HepG2 (cell line): ENCODE measurements around the gene ENTHD1. TPM values are rescaled to one million over a fixed set of nuclear protein-coding genes. Genes with fewer than 3 reads are reported as not detected.

ENCODE experiments used
- ATAC-seq: fragments of 200-7000 bp; cut with Tn5 transposase; 3 replicates; pipeline ENCODE4 v1.9.1; 2020; ENCODE audit warnings: mild to moderate bottlenecking, moderate library complexity
- BruUV-seq: library from RNA; stranded (reverse); fragments of 400-500 nt; replicated peaks from 2 replicates; lab custom pipeline; 2021; lab: Mats Ljungman, UMichigan
- CTCF ChIA-PET: fragments of 300-600 bp; formaldehyde crosslinking; extraction: SDS; loops from one replicate; lab custom pipeline; 2021; ENCODE audit warnings: low total read pairs, inconsistent platforms, low intra/inter-chr PET ratio; lab: Yijun Ruan, JAX
- POLR2A ChIA-PET: fragments of 350-600 bp; sonication (Branson Sonifier 250); formaldehyde crosslinking; loops from one replicate; lab custom pipeline; 2020; ENCODE audit warnings: antibody characterized with exemption, inconsistent platforms; lab: Yijun Ruan, JAX
- DNase-seq: peaks from one replicate; pipeline ENCODE4 v3.0.0-alpha.2; 2015; ENCODE audit warnings: low spot score
- FAIRE-seq: peaks from 3 replicates; lab custom pipeline; 2011; peaks lifted over from hg19 to GRCh38; lab: Jason Lieb, UNC
- H2AFZ ChIP-seq: one replicate; pipeline ENCODE4 v1.6.1; 2011; ENCODE audit warnings: low read length, inconsistent platforms
- H3K27ac ChIP-seq: fragments of 300-600 bp; 3 replicates; pipeline ENCODE4 v1.8.0; 2011; ENCODE audit warnings: mixed run types, mild to moderate bottlenecking, mixed read lengths, low read length, inconsistent platforms; ENCODE audit not compliant: insufficient read depth; ENCODE audit errors: extremely low read length
- H3K27me3 ChIP-seq, 2 experiments: fragments of 200-600 bp in 1 of 2; 2 replicates in 1 of 2; 3 replicates in 1 of 2; pipeline versions ENCODE4 v1.6.0 to v1.8.0; 2011; ENCODE audit warnings: low read length in 2 of 2, mild to moderate bottlenecking in 2 of 2, moderate library complexity in 2 of 2, inconsistent platforms in 1 of 2; ENCODE audit not compliant: insufficient read depth in 2 of 2, control insufficient read depth in 1 of 2
- H3K36me3 ChIP-seq, 2 experiments: fragments of 200-600 bp in 1 of 2; replicated peaks in 1 of 2; 2 replicates in 1 of 2; 3 replicates in 1 of 2; pipeline versions ENCODE4 v1.5.1 to v1.8.0; 2011; ENCODE audit warnings: low read length in 2 of 2, inconsistent platforms in 1 of 2; ENCODE audit not compliant: insufficient read depth in 2 of 2, control insufficient read depth in 1 of 2
- H3K4me1 ChIP-seq: 2 replicates; pipeline ENCODE4 v1.5.1; 2012; ENCODE audit warnings: low read length, inconsistent platforms; ENCODE audit not compliant: insufficient read depth
- H3K4me2 ChIP-seq: 2 replicates; pipeline ENCODE4 v1.6.0; 2011; ENCODE audit warnings: low read depth, low read length, inconsistent platforms
- H3K4me3 ChIP-seq, 3 experiments: fragments of 200-600 bp in 1 of 3; sonication (generic), shearing (Covaris generic) in 1 of 3; replicated peaks in 1 of 3; 2 replicates each; pipeline ENCODE4 v1.5.1; 2011 to 2016; ENCODE audit warnings: low read length in 3 of 3, inconsistent platforms in 2 of 3, low read depth in 2 of 3, mild to moderate bottlenecking in 2 of 3, control low read depth in 1 of 3, mixed read lengths in 1 of 3; ENCODE audit not compliant: insufficient read depth in 1 of 3
- H3K79me2 ChIP-seq: one replicate; pipeline ENCODE4 v1.6.1; 2011; ENCODE audit warnings: low read length, inconsistent platforms; ENCODE audit not compliant: insufficient read depth
- H3K9ac ChIP-seq: 2 replicates; pipeline ENCODE4 v1.6.0; 2011; ENCODE audit warnings: mild to moderate bottlenecking, low read depth, low read length, inconsistent platforms; ENCODE audit not compliant: insufficient read depth
- H3K9me3 ChIP-seq: 2 replicates; pipeline ENCODE4 v1.5.1; 2012; ENCODE audit warnings: mild to moderate bottlenecking, low read length
- H4K20me1 ChIP-seq: 2 replicates; pipeline ENCODE4 v1.6.0; 2011; ENCODE audit warnings: inconsistent platforms, mild to moderate bottlenecking, low read length, moderate library complexity; ENCODE audit not compliant: insufficient read depth
- BRD4 ChIP-seq: sonication (generic); formaldehyde crosslinking; IDR thresholded peaks from 2 replicates; pipeline ENCODE4 v1.4.0; 2020; ENCODE audit warnings: missing genetic modification reagents
- CHD4 ChIP-seq: fragments of 200-600 bp; sonication (generic); IDR thresholded peaks from 2 replicates; pipeline ENCODE4 v1.7.0; 2017; ENCODE audit warnings: mild to moderate bottlenecking, low read length, borderline replicate concordance
- HMG20B ChIP-seq: conservative IDR thresholded peaks from 2 replicates; pipeline ENCODE4 v1.6.1; 2016; ENCODE audit warnings: missing genetic modification reagents, missing compliant biosample characterization
- HOXA7 ChIP-seq: sonication (generic); formaldehyde crosslinking; IDR thresholded peaks from 2 replicates; pipeline ENCODE4 v1.8.1; 2022; ENCODE audit warnings: mild to moderate bottlenecking, missing genetic modification reagents, moderate library complexity
- ISL2 ChIP-seq: sonication (generic); formaldehyde crosslinking; IDR thresholded peaks from 2 replicates; pipeline ENCODE4 v1.5.0; 2020; ENCODE audit warnings: missing genetic modification reagents
- MIXL1 ChIP-seq: IDR thresholded peaks from 2 replicates; pipeline ENCODE4 v1.6.1; 2016
- NCOA2 ChIP-seq: sonication (generic); formaldehyde crosslinking; IDR thresholded peaks from 2 replicates; pipeline ENCODE4 v1.8.0; 2022; ENCODE audit warnings: inconsistent platforms
- SNAPC2 ChIP-seq: sonication (generic); formaldehyde crosslinking; IDR thresholded peaks from 2 replicates; pipeline ENCODE4 v1.8.1; 2022; ENCODE audit warnings: mild to moderate bottlenecking, missing genetic modification reagents
- ZBTB3 ChIP-seq: sonication (generic); formaldehyde crosslinking; IDR thresholded peaks from 2 replicates; pipeline ENCODE4 v1.4.0; 2020; ENCODE audit warnings: low read depth, mild to moderate bottlenecking, moderate library complexity, missing genetic modification reagents, borderline replicate concordance
- ZKSCAN8 ChIP-seq: IDR thresholded peaks from 2 replicates; pipeline ENCODE4 v1.6.1; 2016; ENCODE audit warnings: borderline replicate concordance, missing genetic modification reagents, missing compliant biosample characterization
- ZMAT3 ChIP-seq: sonication (generic); formaldehyde crosslinking; conservative IDR thresholded peaks from 2 replicates; pipeline ENCODE4 v1.7.0; 2021; ENCODE audit warnings: missing genetic modification reagents
- ZNF10 ChIP-seq: sonication (generic); formaldehyde crosslinking; IDR thresholded peaks from 2 replicates; pipeline ENCODE4 v1.4.0; 2020; ENCODE audit warnings: mild to moderate bottlenecking, low read depth, missing genetic modification reagents, borderline replicate concordance
- ZNF17 ChIP-seq: sonication (generic); formaldehyde crosslinking; IDR thresholded peaks from 2 replicates; pipeline ENCODE4 v1.5.0; 2020; ENCODE audit warnings: mild to moderate bottlenecking, missing genetic modification reagents
- ZNF180 ChIP-seq: sonication (generic); formaldehyde crosslinking; IDR thresholded peaks from 2 replicates; pipeline ENCODE4 v1.4.0; 2020; ENCODE audit warnings: low read depth, missing genetic modification reagents, borderline replicate concordance
- ZNF30 ChIP-seq: sonication (generic); formaldehyde crosslinking; IDR thresholded peaks from 2 replicates; pipeline ENCODE4 v1.5.0; 2020; ENCODE audit warnings: mild to moderate bottlenecking, missing genetic modification reagents
- ZNF331 ChIP-seq: sonication (generic); formaldehyde crosslinking; IDR thresholded peaks from 2 replicates; pipeline ENCODE4 v1.4.0; 2020; ENCODE audit warnings: missing genetic modification reagents
- ZNF672 ChIP-seq: sonication (generic); formaldehyde crosslinking; IDR thresholded peaks from 2 replicates; pipeline ENCODE4 v1.8.1; 2022; ENCODE audit warnings: missing genetic modification reagents
- ZNF713 ChIP-seq: sonication (generic); formaldehyde crosslinking; IDR thresholded peaks from 2 replicates; pipeline ENCODE4 v1.4.0; 2020; ENCODE audit warnings: mild to moderate bottlenecking, missing genetic modification reagents
- ZNF746 ChIP-seq: sonication (generic); formaldehyde crosslinking; IDR thresholded peaks from 2 replicates; pipeline ENCODE4 v1.8.0; 2022; ENCODE audit warnings: mild to moderate bottlenecking, missing genetic modification reagents
- WGBS: methylation state at CpG from one replicate; pipeline ENCODE4 v1.1.6; 2017; ENCODE audit warnings: low lambda C conversion rate; 5-methylcytosine and 5-hydroxymethylcytosine counted together
- in situ Hi-C: cut with HindIII; loops from 2 replicates; pipeline ENCODE4 v1.10.0; 2017; ENCODE audit warnings: low pct_unique_long_range_greater_than_20kb; ENCODE audit not compliant: extremely low pct_ligation_motif_present
- intact Hi-C: fragments of 100-400 bp; cut with micrococcal nuclease; formaldehyde crosslinking; loops from one replicate; pipeline ENCODE4 v1.10.0; 2022; ENCODE audit not compliant: unreplicated experiment
- polyA plus RNA-seq, 8 experiments: library from polyadenylated mRNA; depleted of rRNA in 3 of 8; stranded (reverse) in 7 of 8; unstranded in 1 of 8; fragments of >200 nt; fragmentation: Illumina TruSeq in 4 of 8; extraction: Trizol in 4 of 8; gene quantifications; 2 replicates each; pipeline versions ENCODE4 v1.2.1 to v1.2.3, GENCODE V29; 2011 to 2016; ENCODE audit warnings: low read depth in 4 of 8, missing spikeins in 1 of 8, mixed read lengths in 1 of 8; ENCODE audit not compliant: insufficient read depth in 1 of 8
- total RNA-seq, 5 experiments: library from RNA; depleted of rRNA; stranded (reverse); fragments of >200 nt; fragmentation: Illumina TruSeq; extraction: Trizol; gene quantifications; 2 replicates each; pipeline ENCODE4 v1.2.3, GENCODE V29; 2016; ENCODE audit warnings: low read depth in 1 of 5
- TF ChIP-seq, protein P1 (sequence below): sonication (generic); formaldehyde crosslinking; IDR thresholded peaks from 2 replicates; pipeline ENCODE4 v1.8.0; 2022; ENCODE audit warnings: mild to moderate bottlenecking, missing genetic modification reagents; ENCODE audit not compliant: insufficient replicate concordance
- TF ChIP-seq, protein P2 (sequence below): sonication (generic); formaldehyde crosslinking; IDR thresholded peaks from 2 replicates; pipeline ENCODE4 v1.5.1; 2020; ENCODE audit warnings: mild to moderate bottlenecking, missing genetic modification reagents, borderline replicate concordance

Gene ENTHD1
- total and polyA plus RNA-seq, 2 of the 13 experiments (the other 11 are each of a cell fraction or from before 2014, with no cell fraction given), result not detected

DNA sequence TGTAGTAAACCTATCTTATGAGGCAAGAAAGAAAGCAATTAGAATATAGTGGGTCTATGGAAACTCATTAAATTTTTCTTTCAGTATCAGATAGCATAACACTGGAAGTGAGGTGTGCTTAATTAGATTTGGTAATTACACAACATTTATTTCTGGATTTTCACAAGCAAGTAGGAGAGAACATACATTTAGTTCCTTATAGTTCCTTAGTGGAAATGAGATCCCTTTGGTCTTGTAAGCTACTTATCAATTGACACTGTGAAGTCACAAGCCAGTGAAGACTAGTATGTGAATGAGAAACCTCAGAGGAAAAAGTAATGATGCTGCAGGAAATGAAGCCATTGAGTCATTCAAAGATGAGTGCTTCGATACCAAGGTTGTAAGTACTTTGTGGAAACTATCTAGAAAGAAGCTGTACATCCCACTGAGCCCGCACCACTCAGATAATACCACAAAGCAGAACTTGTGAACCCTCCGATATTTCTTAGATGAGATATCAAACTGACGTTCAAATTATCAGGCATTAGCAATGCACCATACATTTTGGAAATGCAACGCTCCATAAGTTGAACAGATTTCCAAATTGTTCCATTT lies 53.5 kb downstream of the ENTHD1 start:
- intact Hi-C loops, result no loop called here
- no peak overlapping the region for H2AFZ ChIP-seq

DNA sequence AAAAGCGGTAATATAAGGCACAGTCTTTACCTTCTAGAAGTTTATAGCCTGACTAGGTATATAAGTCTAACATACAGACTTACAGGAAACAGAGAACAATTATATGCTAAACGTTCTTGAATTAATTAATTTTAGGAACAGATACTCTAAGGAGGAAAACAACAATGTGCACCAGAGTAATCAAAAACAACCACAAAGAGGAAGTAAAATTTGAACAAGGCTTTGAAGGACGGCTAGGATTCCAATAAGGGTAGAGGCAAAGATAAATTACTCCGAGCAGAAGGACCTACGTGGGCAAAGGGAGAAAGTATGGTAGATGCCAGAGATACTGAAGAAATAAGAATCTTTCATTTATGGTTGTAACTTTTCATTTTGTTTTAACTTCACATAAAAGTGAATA lies 54.4 kb downstream of the ENTHD1 start:
- no peaks in the 10 kb centered on the region for H4K20me1 ChIP-seq
- CTCF ChIA-PET, result no interaction called here
- TF ChIP-seq HMG20B (CRISPR knock-in tag) (no peak), SNAPC2 (CRISPR knock-in tag) (no peak), MIXL1 (no peak), NCOA2 (no peak), ZKSCAN8 (CRISPR knock-in tag) (no peak), ZNF10 (CRISPR knock-in tag) (no peak), ZNF672 (CRISPR knock-in tag) (no peak), ISL2 (CRISPR knock-in tag) (no peak), ZNF746 (CRISPR knock-in tag) (no peak), ZBTB3 (CRISPR knock-in tag) (no peak), HOXA7 (no peak)
- TF ChIP-seq, protein P1, sequence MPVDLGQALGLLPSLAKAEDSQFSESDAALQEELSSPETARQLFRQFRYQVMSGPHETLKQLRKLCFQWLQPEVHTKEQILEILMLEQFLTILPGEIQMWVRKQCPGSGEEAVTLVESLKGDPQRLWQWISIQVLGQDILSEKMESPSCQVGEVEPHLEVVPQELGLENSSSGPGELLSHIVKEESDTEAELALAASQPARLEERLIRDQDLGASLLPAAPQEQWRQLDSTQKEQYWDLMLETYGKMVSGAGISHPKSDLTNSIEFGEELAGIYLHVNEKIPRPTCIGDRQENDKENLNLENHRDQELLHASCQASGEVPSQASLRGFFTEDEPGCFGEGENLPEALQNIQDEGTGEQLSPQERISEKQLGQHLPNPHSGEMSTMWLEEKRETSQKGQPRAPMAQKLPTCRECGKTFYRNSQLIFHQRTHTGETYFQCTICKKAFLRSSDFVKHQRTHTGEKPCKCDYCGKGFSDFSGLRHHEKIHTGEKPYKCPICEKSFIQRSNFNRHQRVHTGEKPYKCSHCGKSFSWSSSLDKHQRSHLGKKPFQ (CRISPR knock-in tag), result no peak

More for the DNA sequence above, 53.5 kb downstream of the ENTHD1 start:
- ATAC-seq, result no peak
- BruUV-seq, result no TSS peak
- Histone ChIP-seq H3K4me3 (no peak overlapping the region), H3K4me1 (no peaks in the 10 kb centered on the region), H3K27ac (no peak overlapping the region), H3K9ac (no peak overlapping the region), H3K4me2 (no peak overlapping the region), H4K20me1 (no peaks in the 10 kb centered on the region), H3K9me3 (no peaks in the 10 kb centered on the region), H3K27me3 (no peaks in the 10 kb centered on the region), H3K36me3 (no peaks in the 10 kb centered on the region), H3K79me2 (no peaks in the 10 kb centered on the region)
- DNase-seq, result no peak
- FAIRE-seq, result no peak
- in situ Hi-C loops, result no loop called here
- WGBS, result 49% methylated on average over 5 of the region's 5 CpGs
- ChIA-PET CTCF (no interaction called here), POLR2A (no interaction called here)
- TF ChIP-seq, protein P2, sequence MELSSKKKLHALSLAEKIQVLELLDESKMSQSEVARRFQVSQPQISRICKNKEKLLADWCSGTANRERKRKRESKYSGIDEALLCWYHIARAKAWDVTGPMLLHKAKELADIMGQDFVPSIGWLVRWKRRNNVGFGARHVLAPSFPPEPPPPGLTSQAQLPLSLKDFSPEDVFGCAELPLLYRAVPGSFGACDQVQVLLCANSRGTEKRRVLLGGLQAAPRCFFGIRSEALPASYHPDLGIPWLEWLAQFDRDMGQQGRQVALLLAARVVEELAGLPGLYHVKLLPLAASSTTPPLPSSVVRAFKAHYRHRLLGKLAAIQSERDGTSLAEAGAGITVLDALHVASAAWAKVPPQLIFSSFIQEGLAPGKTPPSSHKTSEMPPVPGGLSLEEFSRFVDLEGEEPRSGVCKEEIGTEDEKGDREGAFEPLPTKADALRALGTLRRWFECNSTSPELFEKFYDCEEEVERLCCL (CRISPR knock-in tag), result no peak
- no peak for TF ChIP-seq ZMAT3 (CRISPR knock-in tag)
- TF ChIP-seq ZNF17 (CRISPR knock-in tag), result no peak
- TF ChIP-seq ZNF331 (CRISPR knock-in tag), result no peak
- no peak for TF ChIP-seq BRD4 (CRISPR knock-in tag)
- no peak for TF ChIP-seq CHD4
- TF ChIP-seq ZNF30 (CRISPR knock-in tag), result no peak
- TF ChIP-seq ZNF713 (CRISPR knock-in tag), result no peak
- TF ChIP-seq ZNF180 (CRISPR knock-in tag), result no peak

More for the DNA sequence above, 54.4 kb downstream of the ENTHD1 start:
- no peak for ATAC-seq
- BruUV-seq, result no TSS peak
- POLR2A ChIA-PET, result no interaction called here
- intact Hi-C loops, result no loop called here
- Histone ChIP-seq H3K79me2 (no peaks in the 10 kb centered on the region), H3K36me3 (no peaks in the 10 kb centered on the region), H3K27ac (no peak overlapping the region), H2AFZ (no peak overlapping the region), H3K27me3 (0 out of 5 replicates have a peak, but pooled peaks cover 0 to 4% of the 10 kb centered on the region in 2 experiments), H3K4me3 (no peak overlapping the region), H3K4me1 (no peaks in the 10 kb centered on the region), H3K9me3 (no peaks in the 10 kb centered on the region), H3K4me2 (no peak overlapping the region), H3K9ac (no peak overlapping the region)
- FAIRE-seq, result no peak
- no peak for DNase-seq
- in situ Hi-C loops, result no loop called here
- 4% methylated on average over 5 of the region's 5 CpGs for WGBS
